Esophagus muscularis mucosa (tissue), 3 donors: ENCODE results near the gene PRXL2C.

ENCODE experiments used
- EP300 ChIP-seq: sonication (generic); formaldehyde crosslinking; IDR thresholded peaks from one replicate; pipeline ENCODE4 v1.6.1; 2017; ENCODE audit warnings: antibody characterized with exemption
- POLR2AphosphoS5 ChIP-seq, 2 donors: sonication (generic); formaldehyde crosslinking; IDR thresholded peaks; one replicate each; pipeline ENCODE4 v1.6.1; 2017; ENCODE audit warnings: antibody characterized with exemption in 2 of 2

- no peak for TF ChIP-seq EP300
- TF ChIP-seq POLR2AphosphoS5 (IDR thresholded peaks at IDR 0.05): peak; percentile 66 to 87
These were observed 493 bp downstream of the PRXL2C start for GRCh38 chr9:96654450-96655197.
